ENCODE data around the gene TRIM24. TPM values are rescaled to one million over a fixed set of nuclear protein-coding genes. Genes with fewer than 3 reads are reported as not detected.

The TRIM24 gene
- total RNA-seq, 6 donors from 2014 or later, result 11.5 to 30.6 (median 23.7) TPM

GRCh38 chr7:138563808-138564207 is 103.7 kb downstream of the TRIM24 start:
- ATAC-seq (ENCODE audit: low FRiP score in 2 of 2) (no peak), DNase-seq (no peak)
- Histone ChIP-seq H3K36me3 (peaks cover 8 to 87% (median 69%) of the 10 kb centered on the region in 4 donors), H3K4me3 (no peak overlapping the region), H3K27ac (peak overlapping the region in 2 of 4 donors; percentile 26 to 64), H3K4me1 (no peaks in the 10 kb centered on the region), H3K9me3 (peaks cover 7 to 42% (median 35%) of the 10 kb centered on the region in 4 donors), H3K27me3 (no peaks in the 10 kb centered on the region)
- TF ChIP-seq EP300 (IDR thresholded peaks at IDR 0.05) (no peak), CTCF (IDR thresholded peaks at IDR 0.05) (no peak), POLR2A (IDR thresholded peaks at IDR 0.05) (no peak), POLR2AphosphoS5 (IDR thresholded peaks at IDR 0.05) (no peak)
- 66 to 74% methylated on average over 4 of the region's 4 CpGs for WGBS, 2 donors

- H3K27me3 ChIP-seq, result no peaks in the 10 kb centered on the region
- DNase-seq (peak in 1 of 2 donors; percentile 37), ATAC-seq (ENCODE audit: low FRiP score in 2 of 2) (no peak)
- TF ChIP-seq CTCF (IDR thresholded peaks at IDR 0.05), result no peak
- no peak for TF ChIP-seq POLR2AphosphoS5 (IDR thresholded peaks at IDR 0.05)
- TF ChIP-seq EP300 (IDR thresholded peaks at IDR 0.05), result no peak
- TF ChIP-seq POLR2A (IDR thresholded peaks at IDR 0.05), result no peak
- no peaks in the 10 kb centered on the region for H3K4me1 ChIP-seq
- peaks cover 7 to 42% (median 33%) of the 10 kb centered on the region in 4 donors for H3K9me3 ChIP-seq
- H3K36me3 ChIP-seq, result peaks cover 11 to 87% (median 65%) of the 10 kb centered on the region in 4 donors
- no peak overlapping the region for H3K4me3 ChIP-seq
- WGBS, 2 donors, result 62 to 79% methylated on average over 5 of the region's 5 CpGs
- H3K27ac ChIP-seq, result peak overlapping the region in 2 of 4 donors; percentile 26 to 64
Measured at GRCh38 chr7:138564365-138564764, 104.3 kb downstream of the TRIM24 start.

- 89 to 95% methylated on average over 8 of the region's 8 CpGs for WGBS, 2 donors
- no peak overlapping the region for H3K4me3 ChIP-seq
- TF ChIP-seq POLR2AphosphoS5 (IDR thresholded peaks at IDR 0.05), result no peak
- TF ChIP-seq POLR2A (IDR thresholded peaks at IDR 0.05), result no peak
- no peak for TF ChIP-seq CTCF (IDR thresholded peaks at IDR 0.05)
- no peak for TF ChIP-seq EP300 (IDR thresholded peaks at IDR 0.05)
- no peaks in the 10 kb centered on the region for H3K4me1 ChIP-seq
- ATAC-seq (ENCODE audit: low FRiP score in 2 of 2), result peak; percentile 41 to 65
- H3K9me3 ChIP-seq, result peaks cover 7 to 39% (median 32%) of the 10 kb centered on the region in 4 donors
- H3K36me3 ChIP-seq, result peaks cover 13 to 85% (median 62%) of the 10 kb centered on the region in 4 donors
- peak in 1 of 2 donors; percentile 38 for DNase-seq
- H3K27ac ChIP-seq, result peak overlapping the region in 2 of 4 donors; percentile 26 to 64
- no peaks in the 10 kb centered on the region for H3K27me3 ChIP-seq
Measured at GRCh38 chr7:138565071-138565450, 105.0 kb downstream of the TRIM24 start.

- Histone ChIP-seq H3K4me1 (no peaks in the 10 kb centered on the region), H3K4me3 (no peak overlapping the region), H3K36me3 (peaks cover 15 to 84% (median 61%) of the 10 kb centered on the region in 4 donors), H3K27me3 (no peaks in the 10 kb centered on the region), H3K27ac (peak overlapping the region in 2 of 4 donors; percentile 26 to 64), H3K9me3 (peaks cover 7 to 39% (median 30%) of the 10 kb centered on the region in 4 donors)
- TF ChIP-seq POLR2A (IDR thresholded peaks at IDR 0.05) (no peak), POLR2AphosphoS5 (IDR thresholded peaks at IDR 0.05) (no peak), CTCF (IDR thresholded peaks at IDR 0.05) (no peak), EP300 (IDR thresholded peaks at IDR 0.05) (no peak)
- peak in 1 of 2 donors; percentile 30 for ATAC-seq (ENCODE audit: low FRiP score in 2 of 2)
- 93 to 95% methylated on average over 8 of the region's 8 CpGs for WGBS, 2 donors
- no peak for DNase-seq
Measured at GRCh38 chr7:138565451-138566114, 105.5 kb downstream of the TRIM24 start.
